Ishikawa (cell line): Measurements from ENCODE around the gene GPATCH4.

Experiments used
- CEBPB ChIP-seq: IDR thresholded peaks from 2 replicates; pipeline ENCODE4 v1.6.1; 2012
- EGR1 ChIP-seq: IDR thresholded peaks from 2 replicates; pipeline ENCODE4 v1.6.1; 2012
- EP300 ChIP-seq: IDR thresholded peaks from 2 replicates; pipeline ENCODE4 v1.6.1; 2012; ENCODE audit warnings: borderline replicate concordance
- NFIC ChIP-seq: IDR thresholded peaks from 2 replicates; pipeline ENCODE4 v1.6.1; 2012
- RAD21 ChIP-seq: IDR thresholded peaks from 2 replicates; pipeline ENCODE4 v1.6.1; 2012; ENCODE audit warnings: low read depth
- REST ChIP-seq: IDR thresholded peaks from 2 replicates; pipeline ENCODE4 v1.6.1; 2012; ENCODE audit warnings: low read depth, mild to moderate bottlenecking
- TAF1 ChIP-seq: IDR thresholded peaks from 2 replicates; pipeline ENCODE4 v1.6.1; 2012; ENCODE audit warnings: low read depth, mild to moderate bottlenecking
- YY1 ChIP-seq: IDR thresholded peaks from 2 replicates; pipeline ENCODE4 v1.6.1; 2012; ENCODE audit warnings: low read depth
- TF ChIP-seq, protein P1 (sequence below): IDR thresholded peaks from 2 replicates; pipeline ENCODE4 v1.6.1; 2012

DNA sequence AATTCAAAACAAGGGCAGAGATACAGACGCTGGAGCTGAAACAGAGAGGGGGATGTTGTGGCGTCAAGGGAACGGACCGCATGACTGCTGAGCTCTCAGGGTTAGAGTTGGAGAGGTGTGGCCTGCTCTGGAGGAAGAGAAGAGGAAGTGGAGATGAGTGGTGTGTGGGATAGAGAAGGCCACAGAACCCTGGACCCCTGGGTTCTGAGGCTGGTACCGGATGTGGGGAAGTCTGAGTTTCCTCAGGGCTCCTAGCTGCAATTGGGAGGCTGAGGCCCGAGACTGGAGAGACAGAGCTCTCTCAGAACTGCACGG, 42.5 kb upstream of the GPATCH4 start:
- no peak for TF ChIP-seq EP300
- no peak for TF ChIP-seq CEBPB
- no peak for TF ChIP-seq TAF1
- no peak for TF ChIP-seq YY1
- no peak for TF ChIP-seq REST
- TF ChIP-seq, protein P1, sequence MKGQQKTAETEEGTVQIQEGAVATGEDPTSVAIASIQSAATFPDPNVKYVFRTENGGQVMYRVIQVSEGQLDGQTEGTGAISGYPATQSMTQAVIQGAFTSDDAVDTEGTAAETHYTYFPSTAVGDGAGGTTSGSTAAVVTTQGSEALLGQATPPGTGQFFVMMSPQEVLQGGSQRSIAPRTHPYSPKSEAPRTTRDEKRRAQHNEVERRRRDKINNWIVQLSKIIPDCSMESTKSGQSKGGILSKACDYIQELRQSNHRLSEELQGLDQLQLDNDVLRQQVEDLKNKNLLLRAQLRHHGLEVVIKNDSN, result no peak
- no peak for TF ChIP-seq NFIC
- TF ChIP-seq RAD21, result no peak
- no peak for TF ChIP-seq EGR1
